Upper lobe of right lung (tissue), 1 donor: ENCODE measurements around the gene FAM193B. TPM values are rescaled to one million over a fixed set of nuclear protein-coding genes. Genes with fewer than 3 reads are reported as not detected.

Experiments used
- ATAC-seq: fragments of 200-7000 bp; cut with Tn5 transposase; one replicate; pipeline ENCODE4 v1.9.1; 2020; ENCODE audit warnings: mild to moderate bottlenecking, moderate library complexity
- DNase-seq: peaks from one replicate; pipeline ENCODE4 v3.0.0-alpha.2; 2020
- H3K27ac ChIP-seq: fragments of 200-600 bp; one replicate; pipeline ENCODE4 v1.8.0; 2022
- H3K27me3 ChIP-seq: fragments of 200-600 bp; one replicate; pipeline ENCODE4 v1.8.0; 2022; ENCODE audit warnings: mild to moderate bottlenecking
- H3K36me3 ChIP-seq: fragments of 200-600 bp; one replicate; pipeline ENCODE4 v1.8.0; 2022
- H3K4me1 ChIP-seq: fragments of 200-600 bp; one replicate; pipeline ENCODE4 v1.8.0; 2022
- H3K4me3 ChIP-seq: fragments of 200-600 bp; one replicate; pipeline ENCODE4 v1.8.0; 2022; ENCODE audit warnings: mild to moderate bottlenecking
- H3K9me3 ChIP-seq: fragments of 200-600 bp; one replicate; pipeline ENCODE4 v1.8.0; 2022
- intact Hi-C: fragments of 100-400 bp; cut with DNase I; formaldehyde crosslinking; loops from one replicate; pipeline ENCODE4 v1.11.0; 2022
- total RNA-seq: library from RNA; stranded (reverse); fragmentation: NEBNext Ultra II Directional; extraction: Animal tissue kit (Norgen Biotek cat#: 25700); gene quantifications from one replicate; pipeline ENCODE4 v1.2.1, GENCODE V29; 2021
- TF ChIP-seq, protein P1 (sequence below): fragments of 200-600 bp; IDR thresholded peaks from one replicate; pipeline ENCODE4 v1.8.0; 2022; ENCODE audit warnings: antibody characterized with exemption
- donor health status: DM: no; HTN: yes; CAD: no; lungs with severe emphysema.

FAM193B gene
- total RNA-seq, 1 donor from 2014 or later: 76.3 TPM

DNA sequence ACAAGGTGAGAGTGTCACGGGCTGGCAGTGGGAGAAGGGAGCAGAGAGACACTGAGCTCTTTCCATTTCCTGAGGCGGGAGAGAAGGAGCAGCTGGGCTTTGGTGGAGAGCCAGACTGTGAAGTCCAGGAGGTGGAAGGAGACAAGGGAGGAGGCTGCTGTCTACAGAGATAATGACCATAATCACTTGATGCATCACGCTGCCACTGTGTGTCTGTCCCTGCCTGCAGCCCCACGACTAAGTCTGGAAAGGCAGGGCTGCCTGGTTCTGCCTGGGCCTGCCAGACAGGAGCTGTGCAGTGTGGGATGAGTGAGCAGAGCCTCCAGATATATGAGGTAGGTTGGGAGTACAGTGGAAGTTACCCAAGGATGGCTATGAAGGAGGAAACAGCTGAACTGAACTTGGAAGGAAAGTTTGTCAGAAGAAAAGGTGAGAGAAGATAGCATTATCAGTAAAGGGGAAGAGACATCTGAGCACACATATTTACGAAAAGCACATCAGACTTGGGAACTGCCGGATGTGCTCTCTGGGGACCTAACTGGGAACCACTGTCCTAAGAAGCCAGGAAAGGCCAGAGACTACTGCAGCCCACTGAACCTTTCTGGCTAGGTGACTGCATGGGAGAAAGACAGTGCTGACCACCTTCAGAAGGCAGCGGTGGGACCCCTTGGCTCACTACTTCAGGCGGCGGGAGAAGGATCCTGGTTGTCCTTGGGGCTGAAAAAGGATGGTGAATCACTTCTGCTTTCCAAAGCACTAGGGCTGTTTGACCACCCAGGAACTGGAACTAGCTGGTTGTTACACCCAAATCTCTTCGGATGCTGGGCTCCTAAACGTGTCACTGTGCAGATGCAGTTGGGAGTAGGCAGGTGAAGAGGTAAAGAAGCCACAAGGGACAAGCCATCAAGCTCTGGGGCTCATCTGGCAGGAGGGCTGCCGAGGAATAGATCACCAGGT, 24.8 kb downstream of the FAM193B start:
- no peak overlapping the region for H3K4me3 ChIP-seq
- H3K36me3 ChIP-seq: peaks cover 89% of the 10 kb centered on the region
- H3K4me1 ChIP-seq: no peaks in the 10 kb centered on the region
- H3K27ac ChIP-seq: no peak overlapping the region
- TF ChIP-seq, protein P1, sequence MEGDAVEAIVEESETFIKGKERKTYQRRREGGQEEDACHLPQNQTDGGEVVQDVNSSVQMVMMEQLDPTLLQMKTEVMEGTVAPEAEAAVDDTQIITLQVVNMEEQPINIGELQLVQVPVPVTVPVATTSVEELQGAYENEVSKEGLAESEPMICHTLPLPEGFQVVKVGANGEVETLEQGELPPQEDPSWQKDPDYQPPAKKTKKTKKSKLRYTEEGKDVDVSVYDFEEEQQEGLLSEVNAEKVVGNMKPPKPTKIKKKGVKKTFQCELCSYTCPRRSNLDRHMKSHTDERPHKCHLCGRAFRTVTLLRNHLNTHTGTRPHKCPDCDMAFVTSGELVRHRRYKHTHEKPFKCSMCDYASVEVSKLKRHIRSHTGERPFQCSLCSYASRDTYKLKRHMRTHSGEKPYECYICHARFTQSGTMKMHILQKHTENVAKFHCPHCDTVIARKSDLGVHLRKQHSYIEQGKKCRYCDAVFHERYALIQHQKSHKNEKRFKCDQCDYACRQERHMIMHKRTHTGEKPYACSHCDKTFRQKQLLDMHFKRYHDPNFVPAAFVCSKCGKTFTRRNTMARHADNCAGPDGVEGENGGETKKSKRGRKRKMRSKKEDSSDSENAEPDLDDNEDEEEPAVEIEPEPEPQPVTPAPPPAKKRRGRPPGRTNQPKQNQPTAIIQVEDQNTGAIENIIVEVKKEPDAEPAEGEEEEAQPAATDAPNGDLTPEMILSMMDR: no peak
- ATAC-seq (no peak), DNase-seq (peak; percentile 32)
- H3K27me3 ChIP-seq: no peaks in the 10 kb centered on the region
- intact Hi-C loops: no loop called here
- H3K9me3 ChIP-seq: no peaks in the 10 kb centered on the region

DNA sequence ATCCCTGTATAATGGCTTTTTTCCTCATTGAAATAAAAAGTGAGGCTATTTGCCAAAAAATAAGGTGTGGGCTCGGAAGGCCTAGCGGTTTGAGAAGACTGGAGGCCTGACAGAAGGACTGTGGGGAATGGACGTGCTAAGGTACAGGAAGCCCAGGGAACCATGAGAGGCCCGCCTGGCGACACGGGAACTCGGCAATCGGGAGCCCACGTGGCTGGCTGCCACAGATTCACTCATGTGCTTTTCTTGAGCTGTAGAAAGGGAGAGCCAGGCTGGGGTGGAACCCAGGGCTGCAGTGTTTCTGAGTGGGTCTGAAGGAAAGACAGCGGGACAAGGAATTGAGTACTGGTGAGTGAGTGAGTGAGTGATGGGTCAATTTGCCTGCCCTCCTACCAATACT, 25.7 kb downstream of the FAM193B start:
- no peak for ATAC-seq
- Histone ChIP-seq H3K4me3 (no peak overlapping the region), H3K36me3 (peaks cover 89% of the 10 kb centered on the region), H3K27me3 (no peaks in the 10 kb centered on the region), H3K27ac (no peak overlapping the region), H3K9me3 (no peaks in the 10 kb centered on the region), H3K4me1 (no peaks in the 10 kb centered on the region)
- intact Hi-C loops: no loop called here
- TF ChIP-seq, protein P1: no peak
- DNase-seq: peak; percentile 29

DNA sequence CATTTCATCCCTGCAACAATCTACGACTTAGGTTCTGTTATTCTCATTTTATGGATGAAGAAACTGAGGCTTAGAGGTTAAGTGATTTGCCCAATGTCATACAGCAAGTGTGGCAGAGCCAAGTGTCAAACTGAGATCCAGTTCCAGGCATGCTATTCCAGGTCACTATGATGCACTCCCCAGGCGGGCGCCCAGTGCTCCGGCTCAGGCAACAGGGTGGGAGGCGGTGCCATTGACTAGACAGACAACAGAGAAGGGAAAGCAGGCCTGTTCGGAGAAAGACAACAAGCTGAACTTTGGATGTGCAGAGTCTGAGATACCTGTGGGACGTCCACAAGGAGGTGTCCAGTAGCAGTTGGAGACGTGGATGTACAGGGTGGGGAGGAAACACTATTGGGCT, 26.8 kb downstream of the FAM193B start:
- intact Hi-C loops: no loop called here
- H3K4me3 ChIP-seq: no peak overlapping the region
- H3K27ac ChIP-seq: no peak overlapping the region
- DNase-seq: peak; percentile 31
- H3K9me3 ChIP-seq: no peaks in the 10 kb centered on the region
- no peaks in the 10 kb centered on the region for H3K4me1 ChIP-seq
- no peak for ATAC-seq
- TF ChIP-seq, protein P1: no peak
- peaks cover 94% of the 10 kb centered on the region for H3K36me3 ChIP-seq
- no peaks in the 10 kb centered on the region for H3K27me3 ChIP-seq

DNA sequence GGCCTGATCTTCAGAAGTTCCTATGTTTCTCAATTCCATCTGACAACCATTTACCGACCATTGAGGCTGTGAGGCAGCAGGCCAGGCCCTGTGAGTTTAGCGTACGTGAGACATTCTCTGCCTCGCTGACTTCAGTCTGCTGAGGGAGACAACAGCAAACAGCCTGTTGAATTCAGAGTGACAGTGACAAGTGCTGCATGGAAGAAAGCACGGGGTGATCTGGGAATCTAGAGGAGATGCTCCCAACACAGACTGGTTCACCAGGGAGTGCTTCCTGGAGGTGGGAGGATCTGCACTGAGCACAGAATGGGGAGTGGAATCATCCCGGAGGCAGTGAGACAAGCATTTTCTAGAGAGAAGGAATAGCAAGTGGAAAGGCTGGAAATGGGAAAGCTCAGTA, 27.6 kb downstream of the FAM193B start:
- H3K4me1 ChIP-seq: no peaks in the 10 kb centered on the region
- DNase-seq (peak; percentile 13), ATAC-seq (no peak)
- TF ChIP-seq, protein P1: no peak
- intact Hi-C loops: no loop called here
- no peaks in the 10 kb centered on the region for H3K27me3 ChIP-seq
- H3K4me3 ChIP-seq: no peak overlapping the region
- peaks cover 91% of the 10 kb centered on the region for H3K36me3 ChIP-seq
- H3K9me3 ChIP-seq: no peaks in the 10 kb centered on the region
- no peak overlapping the region for H3K27ac ChIP-seq

DNA sequence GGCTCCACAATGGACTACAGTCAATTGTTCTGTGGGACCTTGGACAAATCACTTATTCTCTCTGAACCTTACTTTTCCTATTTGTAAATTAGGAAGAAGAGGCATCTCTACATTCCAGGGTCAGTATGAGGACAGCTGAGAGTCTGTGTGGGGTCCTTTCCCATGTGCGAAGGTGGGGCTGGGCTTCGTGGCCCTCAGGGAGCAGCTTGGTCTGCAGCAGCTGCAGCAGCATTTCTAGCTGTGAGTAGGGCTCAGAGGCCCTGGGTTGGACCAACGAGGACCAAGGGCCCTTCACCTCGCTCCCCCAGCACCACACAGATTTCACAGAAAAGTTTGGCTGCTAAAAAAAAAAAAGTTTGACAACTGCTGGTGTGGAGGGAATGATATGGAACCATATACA, 28.2 kb downstream of the FAM193B start:
- DNase-seq (peak; percentile 29), ATAC-seq (no peak)
- no peaks in the 10 kb centered on the region for H3K9me3 ChIP-seq
- TF ChIP-seq, protein P1: no peak
- no peak overlapping the region for H3K27ac ChIP-seq
- peaks cover 91% of the 10 kb centered on the region for H3K36me3 ChIP-seq
- no peak overlapping the region for H3K4me3 ChIP-seq
- H3K4me1 ChIP-seq: no peaks in the 10 kb centered on the region
- no peaks in the 10 kb centered on the region for H3K27me3 ChIP-seq
- intact Hi-C loops: no loop called here
